ENCODE measurements around the gene SLC35F4.

The SLC35F4 gene

GRCh38 chr14:57573173-57573572, 292.7 kb downstream of the SLC35F4 start:
- DNase-seq (ENCODE audit: insufficient read length, low spot score): no peak
- FAIRE-seq: no peak
- no peak for TF ChIP-seq POLR2A (IDR thresholded peaks at IDR 0.05; ENCODE audit: low read depth, low read length)

GRCh38 chr14:57568554-57568953, 297.3 kb downstream of the SLC35F4 start:
- no peak for FAIRE-seq

GRCh38 chr14:57567220-57567619, 298.7 kb downstream of the SLC35F4 start:
- no peak for TF ChIP-seq POLR2A (IDR thresholded peaks at IDR 0.05; ENCODE audit: low read depth, low read length)
- DNase-seq (ENCODE audit: insufficient read length, low spot score) (no peak), FAIRE-seq (no peak)

More at GRCh38 chr14:57568554-57568953, 297.3 kb downstream of the SLC35F4 start:
- no peak for TF ChIP-seq POLR2A (IDR thresholded peaks at IDR 0.05; ENCODE audit: low read depth, low read length)
- DNase-seq (ENCODE audit: insufficient read length, low spot score): no peak

DNA sequence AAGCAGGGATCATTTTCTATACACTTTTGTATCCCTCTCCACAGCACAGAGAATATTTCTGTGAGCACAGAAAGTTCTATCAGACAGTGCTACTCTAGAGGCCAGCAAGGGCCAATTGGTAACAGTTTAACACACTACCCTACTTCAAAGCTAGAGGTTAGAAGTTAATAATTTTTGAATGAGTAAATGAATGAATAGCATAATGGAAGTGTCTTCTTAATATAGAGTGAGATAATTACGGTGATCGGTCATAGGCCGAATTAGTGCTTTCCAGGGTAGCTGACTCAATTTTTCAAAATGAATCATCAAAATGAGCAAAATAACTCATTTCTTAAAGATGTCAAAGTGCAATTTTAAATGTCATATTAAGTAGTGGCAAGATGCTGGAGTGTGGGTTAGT, 305.2 kb downstream of the SLC35F4 start:
- DNase-seq (ENCODE audit: insufficient read length, low spot score): no peak
- no peak for TF ChIP-seq POLR2A (IDR thresholded peaks at IDR 0.05; ENCODE audit: low read depth, low read length)
- FAIRE-seq: no peak

- no peak for FAIRE-seq
- TF ChIP-seq POLR2A (IDR thresholded peaks at IDR 0.05; ENCODE audit: low read depth, low read length): no peak
- DNase-seq (ENCODE audit: insufficient read length, low spot score): no peak
Measured at GRCh38 chr14:57559576-57559975, 306.3 kb downstream of the SLC35F4 start.

- DNase-seq (ENCODE audit: insufficient read length, low spot score) (no peak), FAIRE-seq (no peak)
- TF ChIP-seq POLR2A (IDR thresholded peaks at IDR 0.05; ENCODE audit: low read depth, low read length): no peak
Measured at GRCh38 chr14:57549765-57550420, 316.0 kb downstream of the SLC35F4 start.

DNA sequence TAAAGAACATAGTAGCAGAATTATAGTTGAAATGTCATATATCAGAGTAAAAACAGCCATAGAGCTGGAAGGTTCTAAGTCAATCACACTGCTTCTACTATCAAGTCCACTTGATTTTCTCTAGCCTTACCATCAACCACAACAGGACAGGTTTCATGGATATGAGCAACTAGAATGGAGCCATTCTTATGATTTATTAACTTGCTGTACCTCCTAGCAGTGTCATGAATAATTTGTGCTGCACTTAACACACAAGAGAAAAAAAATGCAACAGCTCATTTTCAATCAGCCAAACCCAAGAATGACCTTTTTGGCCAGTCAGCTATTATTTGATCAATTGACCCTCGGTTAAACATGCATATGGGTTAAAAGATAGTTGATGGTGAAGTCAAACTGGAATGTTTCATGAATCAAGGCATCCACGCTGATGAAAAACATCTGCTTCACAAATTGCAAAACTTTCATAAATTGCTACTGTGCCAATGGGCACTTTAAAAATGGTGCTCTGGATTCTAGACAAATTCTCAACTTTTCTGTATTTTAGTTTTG, 316.8 kb downstream of the SLC35F4 start:
- no peak for FAIRE-seq
- no peak for DNase-seq (ENCODE audit: insufficient read length, low spot score)
- TF ChIP-seq POLR2A (IDR thresholded peaks at IDR 0.05; ENCODE audit: low read depth, low read length): no peak

DNA sequence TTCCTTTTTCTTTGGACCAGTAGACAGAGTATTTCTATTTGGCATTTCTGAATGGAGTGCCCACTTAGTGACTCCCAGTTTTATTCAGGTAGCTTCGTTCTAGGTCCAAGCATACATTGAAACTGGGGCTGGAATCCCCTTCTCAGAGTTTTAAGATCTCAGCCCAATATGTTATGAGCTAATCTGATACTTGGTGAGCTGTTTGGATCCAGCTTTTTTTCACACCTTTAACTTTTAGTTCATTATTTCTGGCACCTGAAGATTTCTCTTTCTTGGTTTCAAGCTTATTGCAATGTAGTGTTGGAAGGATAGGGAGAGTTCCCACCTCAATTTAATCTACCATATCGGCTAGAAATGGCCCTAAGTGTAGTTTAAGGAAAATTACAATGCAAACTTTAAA, 318.8 kb downstream of the SLC35F4 start:
- FAIRE-seq (no peak), DNase-seq (ENCODE audit: insufficient read length, low spot score) (no peak)
- no peak for TF ChIP-seq POLR2A (IDR thresholded peaks at IDR 0.05; ENCODE audit: low read depth, low read length)

DNA sequence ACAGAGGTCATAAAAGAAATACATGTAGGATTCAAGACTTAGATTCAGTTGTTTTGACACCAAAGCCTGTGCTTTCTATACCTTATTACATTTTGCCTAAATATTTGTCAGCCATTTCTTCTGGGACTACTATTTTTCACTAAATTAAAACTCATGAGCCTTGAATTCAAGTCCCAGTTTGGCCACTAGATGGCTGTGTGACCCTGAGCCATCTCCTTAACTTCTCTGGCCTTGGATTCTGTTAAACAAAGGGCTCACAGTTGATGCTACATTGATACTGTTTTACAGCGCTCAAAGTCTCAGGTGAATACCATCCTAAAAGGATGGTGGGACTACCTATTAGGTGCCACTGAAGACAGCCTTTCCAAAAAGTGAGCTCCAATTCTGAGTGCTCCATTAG, 332.7 kb downstream of the SLC35F4 start:
- DNase-seq (ENCODE audit: insufficient read length, low spot score): no peak
- no peak for TF ChIP-seq POLR2A (IDR thresholded peaks at IDR 0.05; ENCODE audit: low read depth, low read length)
- FAIRE-seq: no peak

DNA sequence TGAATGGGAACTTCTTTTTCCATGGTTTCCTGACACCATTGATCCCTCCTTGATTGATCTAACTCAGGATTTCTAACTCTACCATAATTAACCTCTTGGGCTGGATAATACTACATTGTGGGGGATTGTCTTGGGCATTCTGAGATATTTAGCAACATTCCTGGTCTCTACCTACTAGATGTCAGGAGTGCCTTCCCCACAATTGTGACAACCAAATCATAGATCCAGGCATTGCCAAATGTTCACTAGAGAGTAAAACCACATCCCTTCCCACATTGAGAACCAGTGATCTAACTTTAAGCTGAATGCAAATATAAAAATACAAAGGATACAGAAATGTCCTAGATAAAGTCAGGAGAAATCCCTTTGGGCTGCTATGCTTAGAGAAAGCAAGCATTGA, 335.3 kb downstream of the SLC35F4 start:
- DNase-seq (ENCODE audit: insufficient read length, low spot score): no peak
- no peak for TF ChIP-seq POLR2A (IDR thresholded peaks at IDR 0.05; ENCODE audit: low read depth, low read length)
- no peak for FAIRE-seq

GRCh38 chr14:57526942-57527341, 338.9 kb downstream of the SLC35F4 start:
- no peak for DNase-seq (ENCODE audit: insufficient read length, low spot score)
- FAIRE-seq: no peak
- TF ChIP-seq POLR2A (IDR thresholded peaks at IDR 0.05; ENCODE audit: low read depth, low read length): no peak

GRCh38 chr14:57519043-57519442, 346.8 kb downstream of the SLC35F4 start:
- no peak for TF ChIP-seq POLR2A (IDR thresholded peaks at IDR 0.05; ENCODE audit: low read depth, low read length)
- no peak for DNase-seq (ENCODE audit: insufficient read length, low spot score)
- FAIRE-seq: no peak

All from H54 (cell line).